AG10803 (cell line): Measurements from ENCODE around the gene XDH.

Source experiments
- DNase-seq: peaks from one replicate; pipeline ENCODE4 v3.0.0; 2010; ENCODE audit warnings: low read depth
- H3K4me3 ChIP-seq: 2 replicates; pipeline ENCODE4 v1.5.1; 2011; ENCODE audit warnings: mild to moderate bottlenecking, low read length, control low read depth
- CTCF ChIP-seq: conservative IDR thresholded peaks from 2 replicates; pipeline ENCODE4 v1.5.1; 2011; ENCODE audit warnings: mild to moderate bottlenecking, low read length, control low read depth, inconsistent platforms

Gene XDH

GRCh38 chr2:31294196-31294595 is 120.3 kb downstream of the XDH start:
- no peak for TF ChIP-seq CTCF
- DNase-seq: no peak
- H3K4me3 ChIP-seq: no peak overlapping the region

DNA sequence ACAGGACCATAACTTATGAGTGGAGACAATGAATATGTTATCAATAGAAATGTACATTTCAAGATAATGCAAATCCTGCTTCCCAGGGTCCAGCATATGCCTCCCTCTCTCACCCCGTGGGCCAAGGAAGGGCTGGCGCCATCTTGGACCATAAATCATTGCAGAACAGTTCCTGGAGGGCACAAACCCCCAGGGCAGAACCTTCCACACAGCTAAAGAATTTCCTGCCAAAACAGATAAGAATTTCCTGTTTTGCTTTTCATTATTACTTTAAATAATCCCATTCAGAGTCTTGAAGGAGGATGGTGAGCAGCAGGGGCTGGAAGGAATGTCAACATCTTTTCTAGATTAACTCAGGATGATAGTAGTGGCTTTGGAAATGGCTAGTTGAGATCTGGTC is 126.9 kb downstream of the XDH start:
- H3K4me3 ChIP-seq: no peak overlapping the region
- no peak for TF ChIP-seq CTCF
- peak; percentile 64 for DNase-seq

DNA sequence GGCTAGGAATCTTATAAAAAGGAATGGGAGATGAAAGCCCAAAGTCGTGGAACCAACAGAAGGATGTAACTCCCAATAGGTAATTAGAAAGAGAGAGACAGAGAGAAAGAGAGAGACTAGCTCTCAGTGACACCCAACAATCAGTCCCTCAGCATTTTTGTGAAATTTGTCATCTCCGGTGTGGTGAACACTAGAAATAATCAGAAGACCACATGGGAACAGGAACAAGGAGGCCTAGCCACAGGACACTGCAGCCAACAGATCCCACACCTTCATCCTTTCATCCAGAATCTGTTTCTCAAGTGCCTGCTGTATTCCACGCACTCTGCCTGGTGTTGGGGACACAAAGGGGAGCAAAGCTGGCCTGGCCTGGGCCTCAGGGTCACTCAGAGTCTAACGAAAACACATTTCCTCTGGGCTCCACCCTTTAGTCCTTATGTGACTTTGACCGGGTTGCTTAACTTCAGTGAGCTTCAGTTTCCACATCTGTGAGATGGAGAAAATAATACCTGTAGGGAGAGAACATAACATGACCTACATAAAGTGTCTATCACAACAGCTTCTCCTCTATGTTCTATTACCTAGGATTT is 127.5 kb downstream of the XDH start:
- DNase-seq: peak; percentile 51
- no peak for TF ChIP-seq CTCF
- H3K4me3 ChIP-seq: no peak overlapping the region

DNA sequence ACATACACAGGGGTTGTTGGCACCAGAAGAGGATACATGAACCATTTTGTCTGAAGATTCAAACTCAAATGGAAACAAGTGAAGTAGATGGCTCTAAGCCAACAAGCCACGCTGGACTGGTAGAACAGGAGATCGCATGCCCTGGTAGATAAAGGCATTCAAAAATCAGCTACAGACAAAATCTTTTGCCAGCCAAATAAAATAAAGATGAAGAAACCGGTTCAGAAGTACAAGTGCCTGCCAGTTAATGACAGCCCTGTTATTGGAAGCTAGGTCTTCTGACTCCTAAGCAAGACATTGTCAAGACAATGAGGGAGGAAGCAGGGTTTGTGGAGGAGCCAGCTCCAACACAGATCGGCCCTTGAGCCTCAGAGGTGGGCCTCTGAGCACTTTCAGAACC is 128.3 kb downstream of the XDH start:
- H3K4me3 ChIP-seq: no peak overlapping the region
- no peak for DNase-seq
- no peak for TF ChIP-seq CTCF
